ENCODE data around the gene RARA.

The RARA gene

GRCh38 chr17:40343219-40344119 lies 34.5 kb downstream of the RARA start:
- Histone ChIP-seq H3K27ac (peak overlapping the region; percentile 84), H3K4me1 (peaks cover 91% of the 10 kb centered on the region), H3K27me3 (no peaks in the 10 kb centered on the region)

GRCh38 chr17:40344421-40345160 lies 35.6 kb downstream of the RARA start:
- H3K9me3 ChIP-seq = no peaks in the 10 kb centered on the region
- H3K9ac ChIP-seq = peak overlapping the region; percentile 85
- TF ChIP-seq Cebpa-rat (IDR thresholded peaks at IDR 0.05) = no peak
- peaks cover 28% of the 10 kb centered on the region for H4K20me1 ChIP-seq
- peaks cover 91% of the 10 kb centered on the region for H3K4me1 ChIP-seq
- peak overlapping the region; percentile 84 for H3K27ac ChIP-seq
- peak overlapping the region; percentile 82 for H3K4me3 ChIP-seq
- peaks cover 9% of the 10 kb centered on the region for H3K36me3 ChIP-seq
- peak overlapping the region; percentile 97 for H3K4me2 ChIP-seq
- no peaks in the 10 kb centered on the region for H3K27me3 ChIP-seq

More at GRCh38 chr17:40343219-40344119, 34.5 kb downstream of the RARA start:
- peak overlapping the region; percentile 97 for H3K4me2 ChIP-seq
- no peaks in the 10 kb centered on the region for H3K36me3 ChIP-seq
- H3K9me3 ChIP-seq = no peaks in the 10 kb centered on the region
- H3K9ac ChIP-seq = peak overlapping the region; percentile 85
- peaks cover 16% of the 10 kb centered on the region for H4K20me1 ChIP-seq
- H3K4me3 ChIP-seq = peak overlapping the region; percentile 82
- TF ChIP-seq Cebpa-rat (IDR thresholded peaks at IDR 0.05) = peak; percentile 60; the same call in 1 of the 2 replicates

GRCh38 chr17:40345161-40345993 lies 36.4 kb downstream of the RARA start:
- no peaks in the 10 kb centered on the region for H3K9me3 ChIP-seq
- H3K4me2 ChIP-seq = peak overlapping the region; percentile 97
- peaks cover 35% of the 10 kb centered on the region for H4K20me1 ChIP-seq
- peak overlapping the region; percentile 85 for H3K9ac ChIP-seq
- peak overlapping the region; percentile 82 for H3K4me3 ChIP-seq
- H3K27me3 ChIP-seq = no peaks in the 10 kb centered on the region
- H3K4me1 ChIP-seq = peaks cover 91% of the 10 kb centered on the region
- TF ChIP-seq Cebpa-rat (IDR thresholded peaks at IDR 0.05) = no peak
- peaks cover 17% of the 10 kb centered on the region for H3K36me3 ChIP-seq
- peak overlapping the region; percentile 84 for H3K27ac ChIP-seq

GRCh38 chr17:40345994-40346764 lies 37.2 kb downstream of the RARA start:
- H3K4me2 ChIP-seq = peak overlapping the region; percentile 97
- H3K9ac ChIP-seq = peak overlapping the region; percentile 85
- H3K4me3 ChIP-seq = peak overlapping the region; percentile 82
- H4K20me1 ChIP-seq = peaks cover 39% of the 10 kb centered on the region
- TF ChIP-seq Cebpa-rat (IDR thresholded peaks at IDR 0.05) = no peak
- H3K27ac ChIP-seq = peak overlapping the region; percentile 84
- H3K27me3 ChIP-seq = no peaks in the 10 kb centered on the region
- no peaks in the 10 kb centered on the region for H3K9me3 ChIP-seq
- peaks cover 20% of the 10 kb centered on the region for H3K36me3 ChIP-seq
- H3K4me1 ChIP-seq = peaks cover 91% of the 10 kb centered on the region

GRCh38 chr17:40346765-40347158 lies 37.8 kb downstream of the RARA start:
- Histone ChIP-seq H3K27ac (peak overlapping the region; percentile 84), H3K27me3 (no peaks in the 10 kb centered on the region), H4K20me1 (peaks cover 39% of the 10 kb centered on the region), H3K9ac (peak overlapping the region; percentile 85), H3K36me3 (peaks cover 20% of the 10 kb centered on the region), H3K4me2 (peak overlapping the region; percentile 97), H3K9me3 (no peaks in the 10 kb centered on the region), H3K4me3 (no peak overlapping the region; the same call in 1 of the 2 replicates), H3K4me1 (peaks cover 95% of the 10 kb centered on the region)
- no peak for TF ChIP-seq Cebpa-rat (IDR thresholded peaks at IDR 0.05)

- H3K4me1 ChIP-seq = peaks cover 100% of the 10 kb centered on the region
- no peaks in the 10 kb centered on the region for H3K27me3 ChIP-seq
- H3K4me2 ChIP-seq = peak overlapping the region; percentile 97
- peak overlapping the region; percentile 85 for H3K9ac ChIP-seq
- no peaks in the 10 kb centered on the region for H3K9me3 ChIP-seq
- H3K27ac ChIP-seq = peak overlapping the region; percentile 84
- peaks cover 26% of the 10 kb centered on the region for H3K36me3 ChIP-seq
- H3K4me3 ChIP-seq = peak overlapping the region; percentile 42
- peaks cover 39% of the 10 kb centered on the region for H4K20me1 ChIP-seq
- no peak for TF ChIP-seq Cebpa-rat (IDR thresholded peaks at IDR 0.05)
Observed at GRCh38 chr17:40347319-40348135, 38.5 kb downstream of the RARA start.

GRCh38 chr17:40348136-40348504 lies 39.1 kb downstream of the RARA start:
- no peaks in the 10 kb centered on the region for H3K9me3 ChIP-seq
- peaks cover 33% of the 10 kb centered on the region for H4K20me1 ChIP-seq
- H3K4me2 ChIP-seq = peak overlapping the region; percentile 97
- no peak for TF ChIP-seq Cebpa-rat (IDR thresholded peaks at IDR 0.05)
- peaks cover 32% of the 10 kb centered on the region for H3K36me3 ChIP-seq
- H3K4me1 ChIP-seq = peaks cover 100% of the 10 kb centered on the region
- H3K27ac ChIP-seq = peak overlapping the region; percentile 74
- peak overlapping the region; percentile 42 for H3K4me3 ChIP-seq
- H3K9ac ChIP-seq = peak overlapping the region; percentile 85
- H3K27me3 ChIP-seq = no peaks in the 10 kb centered on the region

All from BLaER1 (cell line).